Transverse colon (tissue), 4 donors: ENCODE measurements around the gene ARRDC5. TPM values are rescaled to one million over a fixed set of nuclear protein-coding genes. Genes with fewer than 3 reads are reported as not detected.

Source experiments
- DNase-seq: peaks from one replicate; pipeline ENCODE4 v3.0.0-alpha.2; 2019
- H3K27ac ChIP-seq, 4 donors: fragments of 200-600 bp; sonication (generic); 2 replicates each; pipeline ENCODE4 v1.5.1; 2016 to 2018; ENCODE audit warnings: inconsistent platforms in 4 of 4
- H3K27me3 ChIP-seq: fragments of 200-600 bp; sonication (generic); 2 replicates; pipeline ENCODE4 v1.5.1; 2017; ENCODE audit warnings: inconsistent platforms
- H3K36me3 ChIP-seq, 4 donors: fragments of 200-600 bp; sonication (generic); 2 replicates each; pipeline ENCODE4 v1.5.1; 2017 to 2019; ENCODE audit warnings: inconsistent platforms in 4 of 4
- H3K4me1 ChIP-seq, 4 donors: fragments of 200-600 bp; sonication (generic); 2 replicates each; pipeline ENCODE4 v1.5.1; 2017 to 2020; ENCODE audit warnings: inconsistent platforms in 4 of 4
- H3K4me3 ChIP-seq, 4 donors: fragments of 200-600 bp; sonication (generic); 1 replicate in 1 of 4; 2 replicates in 3 of 4; pipeline versions ENCODE4 v1.5.1 to v1.6.1; 2017 to 2019; ENCODE audit warnings: inconsistent platforms in 4 of 4
- H3K9me3 ChIP-seq, 2 donors: fragments of 200-600 bp; sonication (generic); 2 replicates each; pipeline ENCODE4 v1.5.1; 2017 to 2019; ENCODE audit warnings: inconsistent platforms in 2 of 2
- CTCF ChIP-seq, 5 experiments: fragments of 200-600 bp in 3 of 5; fragments of 450-650 bp in 2 of 5; sonication (generic) in 3 of 5; IDR thresholded peaks; 1 replicate in 2 of 5; 2 replicates in 3 of 5; pipeline ENCODE4 v1.5.1; 2016 to 2017; ENCODE audit warnings: antibody characterized with exemption in 5 of 5, inconsistent platforms in 3 of 5, mild to moderate bottlenecking in 2 of 5, moderate library complexity in 1 of 5
- EP300 ChIP-seq: sonication (generic); formaldehyde crosslinking; IDR thresholded peaks from one replicate; pipeline ENCODE4 v1.6.1; 2017; ENCODE audit warnings: antibody characterized with exemption, low read depth
- POLR2A ChIP-seq: fragments of 450-650 bp; IDR thresholded peaks from one replicate; pipeline ENCODE4 v1.6.1; 2016; ENCODE audit warnings: antibody characterized with exemption, mild to moderate bottlenecking, moderate library complexity
- POLR2AphosphoS5 ChIP-seq, 3 donors: sonication (generic); formaldehyde crosslinking; IDR thresholded peaks; one replicate each; pipeline ENCODE4 v1.6.1; 2016; ENCODE audit warnings: antibody characterized with exemption in 3 of 3
- WGBS, 2 donors: methylation state at CpG; one replicate each; pipeline ENCODE4 v1.1.5; 2018; ENCODE audit warnings: low coverage in 1 of 2; 5-methylcytosine and 5-hydroxymethylcytosine counted together
- in situ Hi-C, 4 donors: fragments of 200-750 bp; cut with MboI; loops; one replicate each; pipeline versions ENCODE4 v1.15.0 to v1.15.1; 2017; ENCODE audit warnings: low sequenced_read_pairs in 3 of 4, low pct_ligation_motif_present in 1 of 4, low pct_unique_long_range_greater_than_20kb in 1 of 4
- intact Hi-C: fragments of 100-400 bp; cut with DNase I; formaldehyde crosslinking; loops from one replicate; pipeline ENCODE4 v1.15.1; 2023; ENCODE audit warnings: low total_unique reads
- total RNA-seq, 4 donors: library from RNA; depleted of rRNA; stranded (reverse); fragments of >200 nt; gene quantifications; one replicate each; pipeline ENCODE4 v1.1.0, GENCODE V29; 2016

ARRDC5 gene
- total RNA-seq, 4 donors from 2014 or later, result 1.3 TPM; not detected in 3

- Histone ChIP-seq H3K27ac (peak overlapping the region in 1 of 4 donors; percentile 50), H3K9me3 (no peaks in the 10 kb centered on the region), H3K27me3 (no peaks in the 10 kb centered on the region), H3K4me1 (peaks cover 0 to 11% (median 0%) of the 10 kb centered on the region in 4 donors), H3K36me3 (no peaks in the 10 kb centered on the region), H3K4me3 (no peak overlapping the region)
- WGBS, 2 donors, result 88% methylated on average over 11 of the region's 11 CpGs; no CpG with 5 or more reads in 1 of the 2 donors
- TF ChIP-seq EP300, result no peak
- TF ChIP-seq CTCF (IDR thresholded peaks at IDR 0.05), result no peak
- no peak for TF ChIP-seq POLR2A
- in situ Hi-C loops, result loop anchor here in 1 of 4 donors (10.0 kb wide), 1 partner anchor 156 kb away; no protein-coding TSS in a partner anchor
- intact Hi-C loops, result no loop called here
- no peak for DNase-seq
Measured at GRCh38 chr19:4879041-4879440, 23.7 kb downstream of the ARRDC5 start.

GRCh38 chr19:4878491-4878968 is 24.2 kb downstream of the ARRDC5 start:
- no peaks in the 10 kb centered on the region for H3K27me3 ChIP-seq
- no peak for DNase-seq
- H3K4me3 ChIP-seq, result no peak overlapping the region
- 62% methylated on average over 19 of the region's 23 CpGs; no CpG with 5 or more reads in 1 of the 2 donors for WGBS, 2 donors
- intact Hi-C loops (no loop called here), in situ Hi-C loops (loop anchor here in 1 of 4 donors (10.0 kb wide), 1 partner anchor 156 kb away; no protein-coding TSS in a partner anchor)
- no peaks in the 10 kb centered on the region for H3K9me3 ChIP-seq
- no peaks in the 10 kb centered on the region for H3K36me3 ChIP-seq
- H3K27ac ChIP-seq, result peak overlapping the region; percentile 22 to 70 (median 38)
- TF ChIP-seq POLR2AphosphoS5 (IDR thresholded peaks at IDR 0.05), result no peak
- TF ChIP-seq EP300, result no peak
- no peak for TF ChIP-seq POLR2A
- TF ChIP-seq CTCF (IDR thresholded peaks at IDR 0.05), result no peak
- peaks cover 0 to 11% (median 0%) of the 10 kb centered on the region in 4 donors for H3K4me1 ChIP-seq

GRCh38 chr19:4877753-4878490 is 24.8 kb downstream of the ARRDC5 start:
- peak overlapping the region; percentile 22 to 70 (median 38) for H3K27ac ChIP-seq
- no peaks in the 10 kb centered on the region for H3K36me3 ChIP-seq
- TF ChIP-seq EP300, result peak; percentile 16
- peak in 1 of 3 donors; percentile 39 for TF ChIP-seq POLR2AphosphoS5 (IDR thresholded peaks at IDR 0.05)
- TF ChIP-seq CTCF (IDR thresholded peaks at IDR 0.05), result no peak
- no peak for TF ChIP-seq POLR2A
- H3K27me3 ChIP-seq, result no peaks in the 10 kb centered on the region
- peak; percentile 31 for DNase-seq
- no peak overlapping the region for H3K4me3 ChIP-seq
- 21 to 54% methylated on average over 6 to 29 of the region's 30 CpGs for WGBS, 2 donors
- H3K9me3 ChIP-seq, result no peaks in the 10 kb centered on the region
- in situ Hi-C loops, result loop anchor here in 1 of 4 donors (10.0 kb wide), 1 partner anchor 157 kb away; no protein-coding TSS in a partner anchor
- H3K4me1 ChIP-seq, result peaks cover 0 to 11% (median 0%) of the 10 kb centered on the region in 4 donors
- intact Hi-C loops, result no loop called here

- 90 to 100% methylated on average over 1 to 3 of the region's 3 CpGs for WGBS, 2 donors
- Histone ChIP-seq H3K27me3 (no peaks in the 10 kb centered on the region), H3K9me3 (no peaks in the 10 kb centered on the region), H3K36me3 (no peaks in the 10 kb centered on the region), H3K4me1 (peaks cover 0 to 11% (median 5%) of the 10 kb centered on the region in 4 donors), H3K27ac (no peak overlapping the region), H3K4me3 (no peak overlapping the region)
- intact Hi-C loops (loop anchor here (1.0 to 2.0 kb wide), 2 partner anchors 36 to 159 kb away; no protein-coding TSS in a partner anchor), in situ Hi-C loops (loop anchor here in 3 of 4 donors (5.0 to 25.0 kb wide), 4 partner anchors 33 to 163 kb away; partner anchors contain the start of gene UHRF1 (in 1 of the 3))
- no peak for TF ChIP-seq EP300
- TF ChIP-seq POLR2A, result no peak
- TF ChIP-seq CTCF (IDR thresholded peaks at IDR 0.05), result no peak
- TF ChIP-seq POLR2AphosphoS5 (IDR thresholded peaks at IDR 0.05), result no peak
- DNase-seq, result no peak
Measured at GRCh38 chr19:4873930-4874329, 28.8 kb downstream of the ARRDC5 start.
